Left lobe of liver (tissue), 2 donors: ENCODE data around the gene PKDREJ. TPM values are rescaled to one million over a fixed set of nuclear protein-coding genes. Genes with fewer than 3 reads are reported as not detected.
"Not testable (repeated sequence)": the region's sequence is repeated elsewhere in the genome, so short reads cannot be mapped to it uniquely, and the experiment has no call there.

ENCODE experiments used
- ATAC-seq: fragments of 200-7000 bp; cut with Tn5 transposase; one replicate; pipeline ENCODE4 v1.9.1; 2020; ENCODE audit warnings: mild to moderate bottlenecking, moderate library complexity
- DNase-seq: peaks from one replicate; pipeline ENCODE4 v3.0.0-alpha.2; 2020; ENCODE audit warnings: low spot score
- total RNA-seq: library from RNA; stranded (reverse); gene quantifications from one replicate; pipeline ENCODE4 v1.2.1, GENCODE V29; 2021
- donor health status: DM: no; HTN: no; CAD: no; lungs with moderate emphysema.
- donor health status: DM: no; HTN: yes; CAD: no.

Gene PKDREJ
- total RNA-seq, 1 donor from 2014 or later: 0.05 TPM

DNA sequence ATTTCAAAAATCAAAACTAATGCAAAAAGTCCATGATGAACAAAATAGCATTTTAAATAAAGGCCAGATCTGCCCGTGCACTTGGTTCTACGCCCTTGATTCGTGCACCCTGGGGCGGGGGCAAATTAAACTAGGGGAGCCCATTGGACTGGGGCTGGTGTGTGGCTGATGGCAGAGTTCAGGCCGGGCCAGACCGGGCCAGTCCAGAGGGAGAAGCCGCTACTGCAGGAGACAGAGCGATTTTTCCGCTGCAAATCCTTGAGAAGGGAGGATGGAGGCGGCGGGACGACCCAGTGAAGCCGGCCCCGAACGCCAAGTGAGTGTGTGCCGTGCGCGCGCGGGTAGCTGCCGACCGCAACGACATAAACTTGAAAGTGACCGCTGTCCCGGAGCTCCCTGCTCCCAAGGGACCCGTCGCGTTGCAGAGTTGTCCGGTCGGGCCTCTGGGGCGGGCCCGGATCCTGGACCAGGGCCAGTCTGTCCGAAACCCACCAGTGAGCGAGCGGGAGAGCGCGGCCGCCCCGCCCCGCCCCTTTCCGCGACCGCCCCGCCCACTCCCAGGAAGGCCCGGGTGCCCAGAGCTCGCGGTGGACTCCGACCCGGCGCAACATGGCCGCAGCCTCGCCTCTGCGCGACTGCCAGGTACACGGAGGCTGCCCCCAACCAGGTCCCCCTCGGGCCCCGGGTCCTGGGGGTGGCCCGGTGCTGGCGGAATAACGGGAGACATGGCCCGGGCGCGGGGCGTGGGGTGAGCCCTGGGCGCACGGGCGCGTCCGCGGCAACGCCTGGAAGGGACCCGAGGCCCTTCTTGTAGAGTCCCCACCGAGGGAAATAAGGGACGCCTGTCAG is 4.5 kb upstream of the PKDREJ start, which contains the start of gene TTC38:
TTC38 (plus strand) TSS at position 578 of the 849 bp plus-strand sequence; CDS start at position 610, 32 bp downstream.
- peak; percentile 84 for ATAC-seq
- peak; percentile 99 for DNase-seq

DNA sequence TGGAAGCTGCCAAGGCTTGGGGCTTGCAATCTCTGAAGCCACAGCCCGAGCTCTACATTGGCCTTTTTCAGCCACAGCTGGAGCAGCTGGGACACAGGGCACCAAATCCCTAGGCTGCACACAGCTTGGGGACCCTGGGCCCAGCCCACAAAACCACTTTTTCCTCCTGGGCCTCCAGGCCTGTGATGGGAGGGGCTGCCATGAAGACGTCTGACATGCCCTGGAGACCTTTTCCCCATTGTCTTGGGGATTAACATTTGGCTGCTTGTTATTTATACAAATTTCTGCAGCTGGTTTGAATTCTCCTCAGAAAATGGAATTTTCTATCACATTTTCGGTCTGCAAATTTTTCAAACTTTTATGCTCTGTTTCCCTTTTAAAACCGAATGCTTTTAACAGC is 2.5 kb upstream of the PKDREJ start:
- DNase-seq, ATAC-seq: not testable (repeated sequence)

DNA sequence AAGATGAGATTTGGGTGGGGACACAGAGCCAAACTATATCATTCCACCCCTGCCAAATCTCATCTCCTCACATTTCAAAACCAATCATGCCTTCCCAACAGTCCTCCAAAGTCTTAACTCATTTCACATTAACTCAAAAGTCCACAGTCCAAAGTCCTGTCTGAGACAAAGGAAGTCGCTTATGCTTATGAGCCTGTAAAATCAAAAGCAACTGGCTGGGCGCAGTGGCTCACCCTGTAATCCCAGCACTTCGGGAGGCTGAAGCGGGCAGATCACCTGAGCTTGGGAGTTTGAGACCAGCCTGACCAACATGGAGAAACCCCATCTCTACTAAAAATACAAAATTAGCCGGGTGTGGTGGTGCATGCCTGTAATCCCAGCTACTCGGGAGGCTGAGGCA is 1.4 kb upstream of the PKDREJ start:
- ATAC-seq: not testable (repeated sequence)

DNA sequence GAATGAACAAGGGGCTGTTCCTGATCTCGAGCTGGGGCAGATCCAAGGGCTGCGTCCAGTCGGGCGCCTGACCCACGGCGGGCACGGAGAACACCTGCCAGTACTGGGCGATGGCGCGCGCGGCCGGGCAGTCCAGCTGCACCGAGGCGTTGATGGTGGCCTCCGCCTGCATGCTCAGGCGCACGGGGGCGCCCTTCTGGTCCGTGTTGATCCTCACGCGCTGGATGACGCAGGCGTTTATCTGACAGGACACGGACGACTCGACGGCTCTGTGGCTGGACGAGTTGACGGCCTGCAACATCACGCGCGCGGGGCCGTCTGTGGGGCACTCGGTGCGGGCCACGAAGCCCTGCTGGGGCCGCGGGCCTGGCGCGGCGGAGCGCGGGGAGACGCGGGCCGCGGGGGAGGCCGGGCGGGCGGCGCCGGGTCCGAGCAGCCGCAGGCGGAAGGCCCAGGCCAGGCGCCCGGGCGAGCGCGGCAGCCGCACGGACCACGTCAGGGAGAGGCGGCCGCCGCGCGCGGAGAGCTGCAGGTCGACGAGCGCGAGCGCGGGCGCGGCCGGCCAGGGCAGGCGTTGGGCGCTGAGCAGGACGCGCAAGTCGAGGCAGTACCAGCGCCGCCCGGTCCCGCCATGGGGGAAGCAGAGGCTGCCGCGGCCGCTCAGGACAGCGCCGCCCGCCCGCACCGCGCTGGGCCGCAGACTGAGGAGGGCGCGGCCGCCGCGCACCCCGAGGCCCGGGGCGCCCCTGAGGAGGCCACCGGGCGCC is 511 bp downstream of the PKDREJ start:
- peak; percentile 18 for ATAC-seq
- DNase-seq: no peak

More for the DNA sequence above, 1.4 kb upstream of the PKDREJ start:
- not testable (repeated sequence) for DNase-seq

DNA sequence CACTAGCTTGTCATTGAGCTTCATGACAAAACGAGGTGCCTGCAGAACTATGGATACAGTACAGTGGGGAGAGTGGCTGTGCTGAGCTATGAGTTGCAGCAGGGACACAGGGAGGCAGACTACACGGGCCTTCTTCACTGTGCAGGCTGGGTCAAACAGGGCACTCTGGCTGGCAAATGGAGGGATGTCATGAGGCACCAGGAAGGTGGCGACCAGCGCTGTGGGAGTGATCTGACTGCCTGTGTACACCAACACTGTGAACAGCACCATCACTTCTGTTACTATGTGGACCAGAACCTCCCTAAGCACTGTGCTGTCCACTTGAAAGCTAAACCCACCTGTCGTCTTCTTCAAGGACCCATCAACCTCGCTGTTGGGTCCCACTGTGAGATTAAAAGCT is 3.1 kb downstream of the PKDREJ start:
- no peak for DNase-seq
- no peak for ATAC-seq

DNA sequence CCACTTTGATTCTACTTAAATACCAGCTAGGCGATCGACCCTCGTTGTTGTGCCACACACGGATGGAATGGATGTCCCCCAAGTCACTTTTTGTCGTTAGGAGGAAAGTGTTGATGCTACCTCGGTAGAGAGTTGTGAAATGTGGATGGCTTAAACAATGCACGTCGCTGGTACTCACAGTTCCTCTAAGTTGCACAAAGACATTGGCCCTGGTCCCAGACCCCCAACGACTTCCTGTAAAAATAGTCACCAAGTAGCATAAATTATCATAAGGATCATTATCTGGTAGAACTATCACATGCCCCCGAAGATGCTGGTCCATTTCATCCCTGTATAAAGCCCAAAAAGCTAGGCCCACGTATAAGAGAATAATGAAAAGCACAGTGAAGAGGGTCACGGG is 3.8 kb downstream of the PKDREJ start:
- DNase-seq (no peak), ATAC-seq (no peak)

DNA sequence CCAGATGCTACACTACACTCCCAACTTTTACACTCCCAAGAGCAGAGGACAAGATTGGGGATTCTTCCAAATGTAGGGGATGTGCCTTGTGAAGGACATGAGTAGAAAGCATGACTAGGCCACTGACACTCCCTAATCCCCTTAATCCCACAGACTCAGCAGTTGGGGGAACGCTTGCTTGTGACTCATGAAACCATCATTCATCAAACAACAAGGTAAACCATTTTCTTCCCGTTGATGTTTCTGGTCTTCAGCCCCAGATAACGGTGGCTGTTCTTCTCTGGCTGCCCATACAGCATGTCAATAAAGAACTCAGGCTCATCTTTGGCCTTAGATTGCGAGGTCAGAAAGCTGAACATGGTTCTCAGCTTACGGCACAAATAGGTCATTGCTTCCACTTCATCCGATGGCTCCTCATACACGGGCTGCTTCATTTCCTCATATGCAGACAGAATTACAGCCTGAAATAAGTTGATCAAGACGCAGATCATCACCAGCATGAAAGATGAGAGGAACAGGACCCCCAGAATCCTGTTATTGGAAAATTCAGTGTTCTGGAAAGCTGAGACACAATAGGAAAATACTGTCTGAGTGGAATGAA is 6.7 kb downstream of the PKDREJ start:
- DNase-seq (no peak), ATAC-seq (no peak)

DNA sequence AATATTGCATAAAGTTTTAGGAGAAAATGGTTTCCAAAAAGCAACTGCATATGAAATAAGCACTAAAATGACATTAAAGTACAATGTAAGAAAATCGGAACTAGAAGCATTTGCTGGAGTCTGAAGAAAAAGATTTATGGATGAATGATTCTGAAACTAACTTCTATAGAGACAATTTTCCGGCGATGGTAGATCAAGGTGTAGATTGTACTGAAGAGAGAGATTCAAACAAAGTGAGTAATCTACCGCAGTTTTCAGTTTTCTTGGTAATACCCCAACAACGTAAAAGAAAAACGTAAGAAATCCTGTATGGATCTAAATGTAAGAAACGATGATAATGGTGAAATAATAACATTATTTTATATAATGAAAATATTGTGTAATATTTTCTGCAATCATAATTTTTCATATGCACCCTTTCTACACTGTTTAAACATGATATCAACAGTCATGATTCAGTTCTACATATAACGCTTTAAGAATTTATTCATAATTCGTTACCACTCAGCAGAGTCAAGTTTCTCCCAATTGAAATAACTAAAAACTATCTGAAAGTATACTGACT is 11.2 kb downstream of the PKDREJ start:
- no peak for ATAC-seq
- DNase-seq: no peak

DNA sequence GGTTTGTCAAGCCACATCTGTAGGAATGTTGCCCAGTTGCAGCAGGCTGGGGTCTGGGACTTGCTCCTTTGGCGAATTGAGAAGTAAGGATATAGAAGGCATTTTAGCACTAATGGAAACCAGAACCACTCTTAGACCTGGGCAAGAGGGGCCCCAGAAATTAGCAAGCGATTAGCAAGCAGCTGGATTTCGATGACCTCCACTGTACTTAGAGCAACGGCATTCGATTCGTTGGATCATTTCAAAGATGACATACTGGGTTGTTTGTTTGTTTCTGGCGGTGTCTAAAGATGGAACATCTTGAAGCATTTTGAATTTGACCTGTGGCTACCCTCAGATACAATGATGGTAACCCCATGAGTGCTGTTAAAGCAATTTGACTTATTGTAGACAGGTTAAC is 11.9 kb downstream of the PKDREJ start:
- no peak for ATAC-seq
- no peak for DNase-seq

DNA sequence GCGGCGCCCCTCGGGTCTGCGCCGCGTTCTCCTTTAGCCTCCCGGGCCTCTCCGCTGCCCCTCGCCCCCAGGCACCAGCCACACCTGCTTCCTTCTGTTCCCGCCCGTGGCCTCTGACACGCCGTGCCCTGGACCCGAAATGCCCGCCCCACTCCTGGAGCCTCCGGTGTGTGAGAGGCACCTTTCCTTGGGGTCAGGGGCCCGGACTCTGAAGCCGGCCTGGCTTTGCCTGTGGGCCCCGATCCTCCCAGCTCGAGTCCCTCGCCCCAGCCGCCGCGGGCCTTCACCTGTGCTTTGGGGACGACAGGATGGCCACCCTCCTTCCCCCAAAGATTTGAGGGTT is 12.4 kb downstream of the PKDREJ start:
- DNase-seq: no peak
- ATAC-seq: peak; percentile 26

DNA sequence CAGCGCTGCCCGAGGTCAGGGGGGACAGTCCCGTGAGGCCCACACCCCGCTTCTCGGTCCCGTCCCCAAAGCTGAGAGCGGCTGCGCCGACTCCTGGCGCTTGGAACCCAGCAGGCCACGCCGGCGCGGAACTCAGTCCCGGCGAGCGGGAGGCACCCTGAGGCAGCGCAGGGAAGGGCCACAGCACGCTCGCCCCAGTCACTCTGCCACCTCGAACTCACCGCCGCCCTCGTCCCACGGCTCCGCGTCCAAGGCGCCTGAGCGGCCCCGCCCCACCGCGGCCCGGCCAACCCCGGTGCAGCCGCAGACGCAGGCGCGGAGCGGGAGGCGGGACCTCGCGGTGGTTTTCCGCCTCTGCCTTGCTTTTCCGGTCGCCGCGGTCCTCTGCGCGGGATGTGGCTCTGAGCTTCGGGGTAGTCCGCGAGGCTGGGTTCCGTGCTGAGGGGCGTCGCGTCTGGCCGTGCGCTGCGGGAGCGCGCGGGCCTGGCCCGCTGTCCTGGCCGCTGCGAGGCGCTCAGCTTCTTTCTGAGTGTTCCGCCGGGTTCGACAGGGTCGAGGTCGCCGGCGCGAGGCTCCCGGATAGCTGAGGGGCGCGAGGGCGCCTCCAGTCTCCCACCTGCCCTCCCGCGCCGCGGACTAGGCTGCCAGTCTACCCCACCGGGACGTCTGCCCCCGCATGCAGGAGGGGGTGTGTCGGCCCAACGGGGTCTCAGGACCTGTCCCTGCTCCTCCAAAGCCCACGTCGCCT is 12.9 kb downstream of the PKDREJ start, which contains the start of gene CDPF1:
CDPF1 (minus strand) TSS at position 259 of the 748 bp plus-strand sequence. CDS start 2,009 bp downstream, outside the sequence.
- DNase-seq: peak; percentile 94
- peak; percentile 94 for ATAC-seq

DNA sequence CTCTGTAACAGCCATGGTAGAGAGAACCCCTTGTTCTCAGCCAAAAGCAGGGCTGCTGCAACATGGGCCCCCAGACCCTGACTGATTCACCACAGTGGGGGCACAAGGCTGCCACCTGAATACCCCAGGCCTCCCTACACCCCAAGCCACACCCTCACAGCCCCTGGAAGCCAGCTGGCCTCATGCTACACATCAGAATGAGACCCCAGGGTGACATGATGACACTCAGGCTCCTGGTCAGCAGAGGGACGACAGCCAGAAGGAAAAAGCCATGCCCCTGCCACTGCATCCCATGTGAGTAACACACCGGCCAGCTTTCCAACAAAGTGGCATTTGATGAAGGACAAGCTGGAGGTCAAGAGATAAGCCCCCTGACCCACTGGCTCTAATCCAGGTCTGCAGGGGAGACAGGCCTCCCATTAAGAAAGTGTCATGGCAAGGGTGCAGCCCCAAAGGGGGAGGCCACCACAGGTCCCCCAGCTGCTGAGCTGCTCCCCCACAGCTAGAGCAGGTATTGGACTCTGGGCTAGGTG is 15.6 kb downstream of the PKDREJ start:
- DNase-seq: no peak
- no peak for ATAC-seq

DNA sequence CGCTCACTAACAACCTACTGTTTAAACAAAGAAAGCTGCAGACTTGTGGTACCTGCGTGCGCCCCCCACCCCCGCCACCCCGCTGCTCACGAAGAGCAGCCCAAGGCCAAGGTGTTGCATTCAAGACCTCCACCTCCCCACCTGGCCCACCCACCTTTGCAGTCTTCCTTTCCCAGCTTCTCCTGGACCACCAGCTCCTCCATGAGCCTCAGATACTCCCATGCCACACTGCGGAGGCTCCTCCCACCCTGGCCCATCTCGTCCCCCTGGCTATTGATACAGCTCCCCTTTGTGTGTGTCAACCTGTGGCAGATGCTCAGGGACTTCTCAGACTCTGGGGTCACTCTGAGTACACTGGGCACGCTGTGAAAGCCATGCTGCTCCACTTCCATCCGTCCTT is 17.0 kb downstream of the PKDREJ start:
- no peak for DNase-seq

DNA sequence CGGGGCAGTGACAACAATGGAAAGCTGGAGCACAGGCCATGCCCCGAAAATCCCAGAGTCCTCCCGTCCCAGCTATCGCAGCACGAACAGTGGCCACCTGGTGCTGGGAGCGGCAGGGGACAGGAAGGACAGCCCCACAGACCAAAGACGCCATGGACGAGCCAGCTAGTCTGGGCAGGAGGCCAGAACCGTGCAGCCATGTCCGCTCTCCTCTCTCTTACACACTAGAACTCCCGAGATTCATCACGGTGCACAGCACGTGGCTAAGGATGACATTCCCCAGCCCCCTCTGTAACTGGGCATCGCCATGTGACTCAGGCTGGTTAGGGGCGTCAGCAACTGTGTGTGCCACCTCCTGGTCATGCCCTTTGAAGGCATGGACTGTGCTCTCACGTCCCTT is 17.6 kb downstream of the PKDREJ start:
- ATAC-seq (peak; percentile 51), DNase-seq (peak; percentile 74)

More for the DNA sequence above, 17.0 kb downstream of the PKDREJ start:
- ATAC-seq: no peak

DNA sequence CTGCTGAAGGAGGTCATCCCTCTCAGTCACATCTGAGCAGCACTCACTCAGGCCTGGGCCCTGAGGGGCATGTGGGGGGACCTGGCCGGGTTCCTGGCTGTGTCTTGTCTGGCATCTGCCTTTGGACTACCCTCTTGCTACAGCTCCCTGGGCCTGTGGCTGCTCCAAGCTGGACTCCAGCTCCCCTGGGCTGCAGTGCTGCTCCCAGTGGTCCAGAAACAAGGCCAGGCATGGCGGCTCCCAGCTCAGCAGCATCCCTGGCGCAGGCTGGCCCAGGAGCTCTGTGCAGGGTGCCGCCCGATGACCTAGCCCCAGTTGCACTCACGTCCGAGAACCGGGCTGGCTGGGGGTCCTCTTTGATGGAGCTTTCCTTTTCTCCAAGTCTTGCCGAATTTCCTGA is 18.4 kb downstream of the PKDREJ start:
- ATAC-seq: peak; percentile 6
- DNase-seq: no peak

DNA sequence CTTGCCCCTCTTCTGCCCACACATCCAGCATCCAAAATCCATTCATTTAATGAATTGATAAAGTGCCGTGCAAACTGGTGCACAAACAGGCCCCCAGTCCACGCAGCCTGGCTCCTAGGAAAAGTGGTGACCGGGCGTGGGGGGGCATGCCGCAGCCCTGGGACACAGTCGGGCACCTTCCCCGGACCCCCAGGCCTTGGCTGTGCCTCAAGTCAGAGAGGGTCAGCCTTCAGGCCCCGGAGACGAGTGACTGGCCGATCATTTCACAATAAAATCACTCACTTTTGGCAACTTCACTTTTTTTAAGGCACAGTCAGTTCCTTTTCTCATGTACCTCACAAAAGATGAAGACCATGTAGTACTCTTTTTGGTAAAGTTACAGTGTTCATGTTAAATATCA is 21.1 kb downstream of the PKDREJ start:
- no peak for DNase-seq

DNA sequence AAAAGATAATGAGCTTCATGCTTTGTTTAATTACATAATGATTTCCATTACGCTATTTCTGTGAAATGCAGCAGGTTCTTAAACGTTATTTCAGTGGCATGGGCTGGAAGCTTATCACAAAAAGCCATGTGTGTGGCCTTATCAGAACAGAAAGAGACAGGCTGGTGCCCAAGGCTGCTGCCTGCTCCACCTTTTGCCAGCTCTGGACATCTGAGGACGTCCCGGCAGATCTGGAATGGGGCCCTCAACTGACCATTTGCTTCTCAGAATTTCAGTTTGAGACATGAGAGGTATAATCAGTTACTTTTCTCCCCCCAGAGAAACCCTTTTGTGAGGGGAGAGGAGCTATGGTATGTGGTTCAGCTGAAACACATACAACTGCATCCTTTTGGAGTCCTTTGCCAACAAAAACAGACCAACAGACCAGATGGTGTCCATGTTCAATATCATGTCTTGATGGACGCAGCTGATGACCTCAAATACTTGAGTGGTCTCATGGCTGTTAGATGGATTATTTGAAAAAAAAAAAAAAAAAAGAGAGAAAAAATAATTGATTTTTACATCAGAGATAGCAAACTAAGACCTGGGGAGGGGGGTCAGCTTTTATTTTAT is 21.6 kb downstream of the PKDREJ start:
- DNase-seq (no peak), ATAC-seq (no peak)

More for the DNA sequence above, 21.1 kb downstream of the PKDREJ start:
- ATAC-seq: no peak

DNA sequence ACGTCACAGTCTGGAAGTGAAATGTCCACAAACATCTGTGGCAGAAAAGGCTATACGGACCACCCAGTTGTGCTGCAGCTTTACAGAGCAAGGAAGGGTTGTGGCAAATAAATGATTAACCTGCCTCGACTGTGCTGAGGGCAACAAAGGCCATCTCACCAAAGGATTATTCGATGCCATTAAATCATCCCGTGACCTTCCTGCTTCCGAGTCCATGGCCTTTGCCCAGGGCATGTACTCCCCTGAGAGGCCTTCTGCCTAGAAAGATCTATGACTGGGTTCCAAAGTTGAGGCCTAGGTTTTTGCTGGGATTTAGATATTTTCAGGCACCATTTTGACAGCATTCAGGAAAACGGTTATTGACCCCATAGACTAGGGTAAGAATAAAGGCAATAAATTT is 22.2 kb downstream of the PKDREJ start:
- peak; percentile 58 for ATAC-seq
- DNase-seq: peak; percentile 71

DNA sequence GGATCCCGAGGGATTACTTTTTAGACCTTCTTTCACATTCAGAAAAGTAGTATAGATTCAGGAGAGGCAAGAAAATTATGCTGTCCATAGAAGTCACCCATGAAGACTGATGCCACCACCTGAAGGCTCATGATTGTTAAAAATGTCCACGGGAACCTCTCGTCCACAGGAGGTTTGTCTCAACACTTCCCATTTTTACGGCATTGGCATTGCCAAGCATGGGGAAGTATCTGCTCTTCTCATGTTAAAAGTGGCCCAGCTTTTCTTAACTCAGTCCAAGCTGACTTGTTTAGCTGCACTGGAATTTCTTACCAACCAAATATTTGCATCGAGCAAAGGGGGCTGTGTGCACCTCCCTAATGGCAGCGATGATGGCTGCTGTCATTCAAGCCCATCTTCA is 22.6 kb downstream of the PKDREJ start:
- no peak for ATAC-seq
- no peak for DNase-seq

DNA sequence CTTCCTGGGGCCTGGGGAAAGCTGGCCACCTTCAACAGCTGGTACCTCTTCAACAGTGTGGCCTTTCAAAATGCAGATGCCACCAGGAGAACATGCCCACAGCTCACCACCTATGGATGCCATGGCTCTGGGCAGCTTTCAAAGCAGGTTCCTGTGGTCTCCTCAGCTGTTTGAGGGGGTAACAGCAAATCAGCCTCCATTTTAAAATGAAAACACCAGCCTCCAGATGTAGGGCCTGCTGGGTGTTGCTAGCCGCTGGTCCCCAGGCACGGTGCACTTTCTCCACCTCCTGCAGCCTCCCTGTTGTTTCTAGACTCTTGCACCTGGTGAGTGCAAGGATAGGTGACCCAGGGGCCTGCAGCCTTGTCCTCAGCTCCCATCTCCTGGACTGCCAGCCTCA is 23.1 kb downstream of the PKDREJ start:
- DNase-seq (no peak), ATAC-seq (peak; percentile 8)
